Measurements from ENCODE around the gene DNAJC13.

DNA sequence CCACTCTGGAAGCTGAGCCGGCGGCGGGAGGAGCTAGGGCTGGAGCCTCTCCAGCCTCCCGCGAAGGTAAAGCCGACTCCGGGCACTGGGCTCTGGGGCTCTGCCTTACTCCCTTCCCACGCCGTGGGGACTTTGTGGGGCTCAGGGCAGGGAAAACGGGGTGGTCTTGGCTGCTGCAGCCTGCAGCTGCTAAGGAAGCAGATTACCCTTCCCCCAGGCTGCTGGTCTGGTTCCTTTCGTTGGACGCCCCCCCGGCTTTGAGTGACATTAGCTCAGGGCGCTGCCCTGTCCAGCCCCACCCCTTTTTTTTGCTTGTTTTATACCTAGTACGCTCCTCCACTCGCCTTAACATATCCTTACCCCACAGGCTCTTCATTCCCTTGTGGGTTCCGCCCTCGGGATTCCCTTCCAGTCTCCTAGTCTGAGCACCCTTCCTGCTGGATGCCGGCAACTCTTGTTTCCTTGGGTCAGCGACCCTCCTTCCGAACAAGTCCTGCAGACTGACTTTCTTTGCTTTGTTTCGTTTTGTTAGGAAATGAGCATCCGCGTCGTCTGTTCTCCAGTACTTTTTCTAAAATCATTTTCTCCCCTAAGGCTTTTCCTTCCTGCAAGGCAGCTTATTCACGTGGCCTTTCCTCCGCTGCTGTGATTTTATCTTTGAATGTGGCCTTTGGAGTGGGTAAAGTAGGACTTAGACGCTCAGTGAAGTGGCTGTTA lies 551 bp downstream of the DNAJC13 start:
- TF ChIP-seq, protein P1, sequence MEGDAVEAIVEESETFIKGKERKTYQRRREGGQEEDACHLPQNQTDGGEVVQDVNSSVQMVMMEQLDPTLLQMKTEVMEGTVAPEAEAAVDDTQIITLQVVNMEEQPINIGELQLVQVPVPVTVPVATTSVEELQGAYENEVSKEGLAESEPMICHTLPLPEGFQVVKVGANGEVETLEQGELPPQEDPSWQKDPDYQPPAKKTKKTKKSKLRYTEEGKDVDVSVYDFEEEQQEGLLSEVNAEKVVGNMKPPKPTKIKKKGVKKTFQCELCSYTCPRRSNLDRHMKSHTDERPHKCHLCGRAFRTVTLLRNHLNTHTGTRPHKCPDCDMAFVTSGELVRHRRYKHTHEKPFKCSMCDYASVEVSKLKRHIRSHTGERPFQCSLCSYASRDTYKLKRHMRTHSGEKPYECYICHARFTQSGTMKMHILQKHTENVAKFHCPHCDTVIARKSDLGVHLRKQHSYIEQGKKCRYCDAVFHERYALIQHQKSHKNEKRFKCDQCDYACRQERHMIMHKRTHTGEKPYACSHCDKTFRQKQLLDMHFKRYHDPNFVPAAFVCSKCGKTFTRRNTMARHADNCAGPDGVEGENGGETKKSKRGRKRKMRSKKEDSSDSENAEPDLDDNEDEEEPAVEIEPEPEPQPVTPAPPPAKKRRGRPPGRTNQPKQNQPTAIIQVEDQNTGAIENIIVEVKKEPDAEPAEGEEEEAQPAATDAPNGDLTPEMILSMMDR (IDR thresholded peaks at IDR 0.05 in 2 of 3, conservative IDR thresholded peaks at IDR 0.05 in 1 of 3; ENCODE audit: borderline replicate concordance in 1 of 3, insufficient read depth in 1 of 3, low read depth in 2 of 3, low read length in 2 of 3): no peak
- TF ChIP-seq CBX3 (IDR thresholded peaks at IDR 0.05; ENCODE audit: low read depth): no peak
- no peak for TF ChIP-seq POLR2A (IDR thresholded peaks at IDR 0.05; ENCODE audit: borderline replicate concordance, extremely low read depth, insufficient read depth, insufficient read length)
- no peak for TF ChIP-seq FOSL1 (IDR thresholded peaks at IDR 0.05; ENCODE audit: low read depth)
- TF ChIP-seq SP1 (IDR thresholded peaks at IDR 0.05; ENCODE audit: low read depth): no peak
- TF ChIP-seq POLR2AphosphoS5 (IDR thresholded peaks at IDR 0.05; ENCODE audit: low read depth, low read length): peak; percentile 57
- TF ChIP-seq, protein P2, sequence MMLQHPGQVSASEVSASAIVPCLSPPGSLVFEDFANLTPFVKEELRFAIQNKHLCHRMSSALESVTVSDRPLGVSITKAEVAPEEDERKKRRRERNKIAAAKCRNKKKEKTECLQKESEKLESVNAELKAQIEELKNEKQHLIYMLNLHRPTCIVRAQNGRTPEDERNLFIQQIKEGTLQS (IDR thresholded peaks at IDR 0.05): no peak
- TF ChIP-seq JUND (IDR thresholded peaks at IDR 0.05): no peak
- TF ChIP-seq CEBPB (IDR thresholded peaks at IDR 0.05; ENCODE audit: low read depth): no peak
- no peak for TF ChIP-seq ZNF274 (IDR thresholded peaks at IDR 0.05; ENCODE audit: low read depth, low read length)
- no peak for TF ChIP-seq MAX (IDR thresholded peaks at IDR 0.05)
- no peak for TF ChIP-seq RAD21 (IDR thresholded peaks at IDR 0.05; ENCODE audit: low read depth)
- no peak for TF ChIP-seq EZH2phosphoT487 (IDR thresholded peaks at IDR 0.05; ENCODE audit: borderline replicate concordance)
